ENCODE results near the gene SSTR3. TPM values are rescaled to one million over a fixed set of nuclear protein-coding genes. Genes with fewer than 3 reads are reported as not detected.

Gene SSTR3
- total RNA-seq, 1 experiment from 2014 or later: 0.22 TPM

DNA sequence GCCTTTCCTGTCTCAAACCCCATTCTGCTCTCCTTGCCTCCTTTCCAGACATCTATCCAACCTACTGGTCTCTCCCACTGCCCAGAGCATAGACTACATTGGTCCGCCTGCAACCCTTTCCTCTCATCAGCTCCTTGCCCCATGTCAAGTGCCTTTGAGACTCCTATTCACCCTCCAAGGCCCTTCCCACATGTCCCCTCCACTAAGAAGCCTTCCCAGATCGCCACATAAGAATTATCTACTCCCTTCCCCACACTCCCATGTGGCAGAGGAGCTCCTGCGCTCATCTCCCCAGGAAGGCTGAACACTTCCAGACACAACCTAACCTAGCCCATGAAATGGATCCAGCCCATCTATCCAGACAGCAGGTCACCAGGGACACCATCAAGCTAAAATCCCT, 34.5 kb downstream of the SSTR3 start:
- ChIA-PET POLR2A (no interaction called here), CTCF (interaction anchor here (1.2 to 2.4 kb wide), 2 partner anchors 11 to 21 kb away, joined by 6 to 10 read pairs; no protein-coding TSS in a partner anchor)
- no peak overlapping the region for H3K4me3 Mint-ChIP-seq
- DNase-seq (ENCODE audit: low spot score): no peak
- peaks cover 25% of the 10 kb centered on the region for H3K4me1 Mint-ChIP-seq
- no peaks in the 10 kb centered on the region for H3K9me3 Mint-ChIP-seq
- H3K27me3 Mint-ChIP-seq (ENCODE audit: low read depth): no peaks in the 10 kb centered on the region; the same call in 1 of the 2 replicates
- no peaks in the 10 kb centered on the region for H3K36me3 Mint-ChIP-seq
- no peak overlapping the region for H3K27ac Mint-ChIP-seq
- TF ChIP-seq PRRX2 (CRISPR knock-in tag; IDR thresholded peaks at IDR 0.05): no peak
- no peak for TF ChIP-seq ZNF317 (CRISPR knock-in tag; IDR thresholded peaks at IDR 0.05; ENCODE audit: borderline replicate concordance, low read depth)
- no peak for TF ChIP-seq FOXK1 (CRISPR knock-in tag; IDR thresholded peaks at IDR 0.05)
- no peak for TF ChIP-seq CBFB (CRISPR knock-in tag; IDR thresholded peaks at IDR 0.05; ENCODE audit: low read depth)
- TF ChIP-seq HMGA2 (CRISPR knock-in tag; IDR thresholded peaks at IDR 0.05): no peak
- TF ChIP-seq, protein P1, sequence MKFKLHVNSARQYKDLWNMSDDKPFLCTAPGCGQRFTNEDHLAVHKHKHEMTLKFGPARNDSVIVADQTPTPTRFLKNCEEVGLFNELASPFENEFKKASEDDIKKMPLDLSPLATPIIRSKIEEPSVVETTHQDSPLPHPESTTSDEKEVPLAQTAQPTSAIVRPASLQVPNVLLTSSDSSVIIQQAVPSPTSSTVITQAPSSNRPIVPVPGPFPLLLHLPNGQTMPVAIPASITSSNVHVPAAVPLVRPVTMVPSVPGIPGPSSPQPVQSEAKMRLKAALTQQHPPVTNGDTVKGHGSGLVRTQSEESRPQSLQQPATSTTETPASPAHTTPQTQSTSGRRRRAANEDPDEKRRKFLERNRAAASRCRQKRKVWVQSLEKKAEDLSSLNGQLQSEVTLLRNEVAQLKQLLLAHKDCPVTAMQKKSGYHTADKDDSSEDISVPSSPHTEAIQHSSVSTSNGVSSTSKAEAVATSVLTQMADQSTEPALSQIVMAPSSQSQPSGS (CRISPR knock-in tag; IDR thresholded peaks at IDR 0.05; ENCODE audit: borderline replicate concordance, low read depth): no peak
- no peak for TF ChIP-seq ZNF416 (CRISPR knock-in tag; IDR thresholded peaks at IDR 0.05)
- TF ChIP-seq, protein P2, sequence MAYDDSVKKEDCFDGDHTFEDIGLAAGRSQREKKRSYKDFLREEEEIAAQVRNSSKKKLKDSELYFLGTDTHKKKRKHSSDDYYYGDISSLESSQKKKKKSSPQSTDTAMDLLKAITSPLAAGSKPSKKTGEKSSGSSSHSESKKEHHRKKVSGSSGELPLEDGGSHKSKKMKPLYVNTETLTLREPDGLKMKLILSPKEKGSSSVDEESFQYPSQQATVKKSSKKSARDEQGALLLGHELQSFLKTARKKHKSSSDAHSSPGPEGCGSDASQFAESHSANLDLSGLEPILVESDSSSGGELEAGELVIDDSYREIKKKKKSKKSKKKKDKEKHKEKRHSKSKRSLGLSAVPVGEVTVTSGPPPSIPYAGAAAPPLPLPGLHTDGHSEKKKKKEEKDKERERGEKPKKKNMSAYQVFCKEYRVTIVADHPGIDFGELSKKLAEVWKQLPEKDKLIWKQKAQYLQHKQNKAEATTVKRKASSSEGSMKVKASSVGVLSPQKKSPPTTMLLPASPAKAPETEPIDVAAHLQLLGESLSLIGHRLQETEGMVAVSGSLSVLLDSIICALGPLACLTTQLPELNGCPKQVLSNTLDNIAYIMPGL (CRISPR knock-in tag; IDR thresholded peaks at IDR 0.05): no peak
- TF ChIP-seq JUN (CRISPR knock-in tag; IDR thresholded peaks at IDR 0.05): no peak
- TF ChIP-seq, protein P3, sequence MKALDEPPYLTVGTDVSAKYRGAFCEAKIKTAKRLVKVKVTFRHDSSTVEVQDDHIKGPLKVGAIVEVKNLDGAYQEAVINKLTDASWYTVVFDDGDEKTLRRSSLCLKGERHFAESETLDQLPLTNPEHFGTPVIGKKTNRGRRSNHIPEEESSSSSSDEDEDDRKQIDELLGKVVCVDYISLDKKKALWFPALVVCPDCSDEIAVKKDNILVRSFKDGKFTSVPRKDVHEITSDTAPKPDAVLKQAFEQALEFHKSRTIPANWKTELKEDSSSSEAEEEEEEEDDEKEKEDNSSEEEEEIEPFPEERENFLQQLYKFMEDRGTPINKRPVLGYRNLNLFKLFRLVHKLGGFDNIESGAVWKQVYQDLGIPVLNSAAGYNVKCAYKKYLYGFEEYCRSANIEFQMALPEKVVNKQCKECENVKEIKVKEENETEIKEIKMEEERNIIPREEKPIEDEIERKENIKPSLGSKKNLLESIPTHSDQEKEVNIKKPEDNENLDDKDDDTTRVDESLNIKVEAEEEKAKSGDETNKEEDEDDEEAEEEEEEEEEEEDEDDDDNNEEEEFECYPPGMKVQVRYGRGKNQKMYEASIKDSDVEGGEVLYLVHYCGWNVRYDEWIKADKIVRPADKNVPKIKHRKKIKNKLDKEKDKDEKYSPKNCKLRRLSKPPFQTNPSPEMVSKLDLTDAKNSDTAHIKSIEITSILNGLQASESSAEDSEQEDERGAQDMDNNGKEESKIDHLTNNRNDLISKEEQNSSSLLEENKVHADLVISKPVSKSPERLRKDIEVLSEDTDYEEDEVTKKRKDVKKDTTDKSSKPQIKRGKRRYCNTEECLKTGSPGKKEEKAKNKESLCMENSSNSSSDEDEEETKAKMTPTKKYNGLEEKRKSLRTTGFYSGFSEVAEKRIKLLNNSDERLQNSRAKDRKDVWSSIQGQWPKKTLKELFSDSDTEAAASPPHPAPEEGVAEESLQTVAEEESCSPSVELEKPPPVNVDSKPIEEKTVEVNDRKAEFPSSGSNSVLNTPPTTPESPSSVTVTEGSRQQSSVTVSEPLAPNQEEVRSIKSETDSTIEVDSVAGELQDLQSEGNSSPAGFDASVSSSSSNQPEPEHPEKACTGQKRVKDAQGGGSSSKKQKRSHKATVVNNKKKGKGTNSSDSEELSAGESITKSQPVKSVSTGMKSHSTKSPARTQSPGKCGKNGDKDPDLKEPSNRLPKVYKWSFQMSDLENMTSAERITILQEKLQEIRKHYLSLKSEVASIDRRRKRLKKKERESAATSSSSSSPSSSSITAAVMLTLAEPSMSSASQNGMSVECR (CRISPR knock-in tag; IDR thresholded peaks at IDR 0.05; ENCODE audit: borderline replicate concordance): no peak
- TF ChIP-seq OVOL2 (CRISPR knock-in tag; IDR thresholded peaks at IDR 0.05; ENCODE audit: borderline replicate concordance): no peak
- no peak for TF ChIP-seq ZNF232 (CRISPR knock-in tag; IDR thresholded peaks at IDR 0.05)
- TF ChIP-seq, protein P4, sequence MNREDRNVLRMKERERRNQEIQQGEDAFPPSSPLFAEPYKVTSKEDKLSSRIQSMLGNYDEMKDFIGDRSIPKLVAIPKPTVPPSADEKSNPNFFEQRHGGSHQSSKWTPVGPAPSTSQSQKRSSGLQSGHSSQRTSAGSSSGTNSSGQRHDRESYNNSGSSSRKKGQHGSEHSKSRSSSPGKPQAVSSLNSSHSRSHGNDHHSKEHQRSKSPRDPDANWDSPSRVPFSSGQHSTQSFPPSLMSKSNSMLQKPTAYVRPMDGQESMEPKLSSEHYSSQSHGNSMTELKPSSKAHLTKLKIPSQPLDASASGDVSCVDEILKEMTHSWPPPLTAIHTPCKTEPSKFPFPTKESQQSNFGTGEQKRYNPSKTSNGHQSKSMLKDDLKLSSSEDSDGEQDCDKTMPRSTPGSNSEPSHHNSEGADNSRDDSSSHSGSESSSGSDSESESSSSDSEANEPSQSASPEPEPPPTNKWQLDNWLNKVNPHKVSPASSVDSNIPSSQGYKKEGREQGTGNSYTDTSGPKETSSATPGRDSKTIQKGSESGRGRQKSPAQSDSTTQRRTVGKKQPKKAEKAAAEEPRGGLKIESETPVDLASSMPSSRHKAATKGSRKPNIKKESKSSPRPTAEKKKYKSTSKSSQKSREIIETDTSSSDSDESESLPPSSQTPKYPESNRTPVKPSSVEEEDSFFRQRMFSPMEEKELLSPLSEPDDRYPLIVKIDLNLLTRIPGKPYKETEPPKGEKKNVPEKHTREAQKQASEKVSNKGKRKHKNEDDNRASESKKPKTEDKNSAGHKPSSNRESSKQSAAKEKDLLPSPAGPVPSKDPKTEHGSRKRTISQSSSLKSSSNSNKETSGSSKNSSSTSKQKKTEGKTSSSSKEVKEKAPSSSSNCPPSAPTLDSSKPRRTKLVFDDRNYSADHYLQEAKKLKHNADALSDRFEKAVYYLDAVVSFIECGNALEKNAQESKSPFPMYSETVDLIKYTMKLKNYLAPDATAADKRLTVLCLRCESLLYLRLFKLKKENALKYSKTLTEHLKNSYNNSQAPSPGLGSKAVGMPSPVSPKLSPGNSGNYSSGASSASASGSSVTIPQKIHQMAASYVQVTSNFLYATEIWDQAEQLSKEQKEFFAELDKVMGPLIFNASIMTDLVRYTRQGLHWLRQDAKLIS (CRISPR knock-in tag; IDR thresholded peaks at IDR 0.05; ENCODE audit: borderline replicate concordance): no peak
- TF ChIP-seq ZNF138 (CRISPR knock-in tag; conservative IDR thresholded peaks at IDR 0.05): no peak
- no peak for TF ChIP-seq ZBTB21 (CRISPR knock-in tag; IDR thresholded peaks at IDR 0.05; ENCODE audit: borderline replicate concordance)
- TF ChIP-seq, protein P5, sequence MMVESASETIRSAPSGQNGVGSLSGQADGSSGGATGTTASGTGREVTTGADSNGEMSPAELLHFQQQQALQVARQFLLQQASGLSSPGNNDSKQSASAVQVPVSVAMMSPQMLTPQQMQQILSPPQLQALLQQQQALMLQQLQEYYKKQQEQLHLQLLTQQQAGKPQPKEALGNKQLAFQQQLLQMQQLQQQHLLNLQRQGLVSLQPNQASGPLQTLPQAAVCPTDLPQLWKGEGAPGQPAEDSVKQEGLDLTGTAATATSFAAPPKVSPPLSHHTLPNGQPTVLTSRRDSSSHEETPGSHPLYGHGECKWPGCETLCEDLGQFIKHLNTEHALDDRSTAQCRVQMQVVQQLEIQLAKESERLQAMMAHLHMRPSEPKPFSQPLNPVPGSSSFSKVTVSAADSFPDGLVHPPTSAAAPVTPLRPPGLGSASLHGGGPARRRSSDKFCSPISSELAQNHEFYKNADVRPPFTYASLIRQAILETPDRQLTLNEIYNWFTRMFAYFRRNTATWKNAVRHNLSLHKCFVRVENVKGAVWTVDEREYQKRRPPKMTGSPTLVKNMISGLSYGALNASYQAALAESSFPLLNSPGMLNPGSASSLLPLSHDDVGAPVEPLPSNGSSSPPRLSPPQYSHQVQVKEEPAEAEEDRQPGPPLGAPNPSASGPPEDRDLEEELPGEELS (CRISPR knock-in tag; IDR thresholded peaks at IDR 0.05): no peak
- ATAC-seq: no peak

All from WTC11 (cell line).